ENCODE data around the gene USP22. TPM values are rescaled to one million over a fixed set of nuclear protein-coding genes. Genes with fewer than 3 reads are reported as not detected.

USP22 gene
- polyA plus RNA-seq, 3 donors = 20.4 to 69.9 (median 27.3) TPM

DNA sequence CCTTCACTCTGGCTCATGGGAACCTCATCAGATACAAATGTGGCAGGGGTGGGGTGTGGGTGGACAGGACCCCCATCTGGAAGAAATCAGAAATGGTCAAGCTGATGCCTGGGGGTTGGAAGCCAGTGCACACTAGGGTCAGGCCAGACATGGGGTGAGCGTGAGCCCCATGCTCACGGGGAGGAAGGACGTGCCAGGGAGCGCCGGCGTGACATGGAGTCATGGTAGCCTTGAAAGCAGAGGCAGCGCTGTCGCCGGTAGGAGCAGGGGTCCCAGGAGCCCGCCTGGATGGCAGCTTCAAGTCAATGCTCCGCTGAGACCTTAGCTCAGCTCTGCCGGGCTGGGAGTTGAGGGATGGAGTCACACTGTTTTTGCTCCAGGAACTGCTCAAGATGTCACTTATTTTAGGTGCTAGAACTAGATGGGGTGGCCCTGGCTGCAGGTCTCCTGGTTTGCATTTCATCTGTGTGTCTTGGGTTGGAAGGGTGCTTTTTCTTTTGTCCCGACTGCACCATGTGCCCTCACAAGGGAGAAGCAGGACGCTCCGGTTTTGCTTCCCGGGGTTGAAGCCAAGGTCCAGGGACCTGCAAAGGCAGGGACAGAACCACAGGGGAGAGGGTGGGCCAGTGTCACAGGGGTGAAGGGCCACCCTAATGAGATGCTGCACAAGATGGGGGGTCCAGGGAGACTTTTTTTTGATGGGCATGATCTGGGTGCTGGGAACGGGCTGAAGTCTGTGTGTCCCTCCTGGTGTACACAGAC lies 51.4 kb downstream of the USP22 start:
- Mint-ChIP-seq H3K27ac (peak overlapping the region in 1 of 7 donors; percentile 33), H3K36me3 (no peaks in the 10 kb centered on the region), H3K27me3 (ENCODE audit: low read depth in 3 of 3) (peaks cover 0 to 7% (median 0%) of the 10 kb centered on the region in 3 donors), H3K9me3 (no peaks in the 10 kb centered on the region), H3K4me3 (no peak overlapping the region), H3K4me1 (no peaks in the 10 kb centered on the region)
- no peaks in the 10 kb centered on the region for H4K20me1 ChIP-seq (ENCODE audit: insufficient read depth, low read length)
- TF ChIP-seq, protein P1, sequence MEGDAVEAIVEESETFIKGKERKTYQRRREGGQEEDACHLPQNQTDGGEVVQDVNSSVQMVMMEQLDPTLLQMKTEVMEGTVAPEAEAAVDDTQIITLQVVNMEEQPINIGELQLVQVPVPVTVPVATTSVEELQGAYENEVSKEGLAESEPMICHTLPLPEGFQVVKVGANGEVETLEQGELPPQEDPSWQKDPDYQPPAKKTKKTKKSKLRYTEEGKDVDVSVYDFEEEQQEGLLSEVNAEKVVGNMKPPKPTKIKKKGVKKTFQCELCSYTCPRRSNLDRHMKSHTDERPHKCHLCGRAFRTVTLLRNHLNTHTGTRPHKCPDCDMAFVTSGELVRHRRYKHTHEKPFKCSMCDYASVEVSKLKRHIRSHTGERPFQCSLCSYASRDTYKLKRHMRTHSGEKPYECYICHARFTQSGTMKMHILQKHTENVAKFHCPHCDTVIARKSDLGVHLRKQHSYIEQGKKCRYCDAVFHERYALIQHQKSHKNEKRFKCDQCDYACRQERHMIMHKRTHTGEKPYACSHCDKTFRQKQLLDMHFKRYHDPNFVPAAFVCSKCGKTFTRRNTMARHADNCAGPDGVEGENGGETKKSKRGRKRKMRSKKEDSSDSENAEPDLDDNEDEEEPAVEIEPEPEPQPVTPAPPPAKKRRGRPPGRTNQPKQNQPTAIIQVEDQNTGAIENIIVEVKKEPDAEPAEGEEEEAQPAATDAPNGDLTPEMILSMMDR (IDR thresholded peaks at IDR 0.05) = no peak
- no peaks in the 10 kb centered on the region for H3K27me3 ChIP-seq (ENCODE audit: control insufficient read depth in 2 of 2, insufficient read depth in 2 of 2, low read length in 2 of 2)
- H3K79me2 ChIP-seq (ENCODE audit: insufficient read depth, low read length) = no peaks in the 10 kb centered on the region
- H3K36me3 ChIP-seq (replicated peaks in 1 of 2; ENCODE audit: control insufficient read depth in 1 of 2, insufficient read depth in 2 of 2, low read length in 2 of 2) = no peaks in the 10 kb centered on the region
- no peak overlapping the region for H3K9ac ChIP-seq (ENCODE audit: insufficient read depth, low read length, poor library complexity, severe bottlenecking)
- intact Hi-C loops (cut with micrococcal nuclease) = no loop called here
- H3K27ac ChIP-seq (ENCODE audit: low read depth in 1 of 2, low read length in 2 of 2) = no peak overlapping the region
- H3K4me3 ChIP-seq (replicated peaks in 1 of 3; ENCODE audit: low read depth in 2 of 3, low read length in 3 of 3) = no peak overlapping the region
- H3K9me3 ChIP-seq (replicated peaks in 1 of 2; ENCODE audit: control insufficient read depth in 1 of 2, insufficient read depth in 1 of 2, low read length in 2 of 2) = no peaks in the 10 kb centered on the region
- no peak for DNase-seq
- H3K4me2 ChIP-seq (replicated peaks; ENCODE audit: extremely low read depth, low read length, poor library complexity, severe bottlenecking) = no peak overlapping the region
- H3K4me1 ChIP-seq (ENCODE audit: control insufficient read depth in 1 of 2, insufficient read depth in 2 of 2, low read length in 2 of 2) = no peaks in the 10 kb centered on the region
- 87% methylated on average over 17 of the region's 17 CpGs for WGBS (ENCODE audit: insufficient coverage)
- H2AFZ ChIP-seq (ENCODE audit: insufficient read depth, low read depth, low read length, poor library complexity, severe bottlenecking) = no peak overlapping the region

DNA sequence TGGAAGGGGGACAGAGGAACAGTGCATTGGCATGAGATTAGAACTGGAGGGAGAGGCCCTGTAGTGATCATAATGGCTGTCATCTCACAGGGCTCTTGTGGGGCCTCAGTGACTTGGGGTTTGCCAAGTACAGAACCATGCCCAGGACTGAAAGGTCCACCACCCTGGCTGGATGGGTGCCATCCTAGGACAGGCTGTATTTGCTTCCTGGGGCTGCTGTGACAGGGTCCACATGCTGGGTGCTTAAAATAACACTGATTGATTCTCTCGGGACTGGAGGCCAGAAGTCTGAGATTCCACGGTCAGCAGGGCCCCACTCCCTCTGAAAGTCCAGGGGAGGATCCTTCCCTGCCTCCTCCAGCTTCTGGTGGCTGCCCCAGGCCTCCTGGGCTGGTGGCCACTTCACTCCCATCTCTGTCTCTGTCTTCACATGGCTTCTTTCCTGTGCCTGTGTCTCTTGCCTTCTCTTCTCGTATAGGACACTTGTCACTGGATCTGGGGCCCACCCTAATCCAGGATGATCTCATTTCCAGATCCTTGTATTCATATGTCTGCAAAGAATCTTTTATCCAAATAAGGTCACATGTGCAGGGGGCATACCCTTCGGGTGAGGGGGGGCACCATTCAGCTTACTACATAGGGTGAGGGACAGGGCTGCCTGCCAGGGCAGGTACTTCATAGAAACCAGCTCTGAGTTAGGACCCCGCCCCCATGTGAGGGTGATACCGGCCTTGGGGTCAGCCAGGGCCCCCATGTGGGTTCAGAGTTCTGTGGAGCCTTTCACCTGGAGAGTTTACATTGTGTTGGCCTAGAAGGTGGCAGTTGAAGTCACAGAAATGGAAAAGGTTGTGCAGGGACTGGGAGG lies 52.6 kb downstream of the USP22 start:
- H3K4me3 Mint-ChIP-seq = no peak overlapping the region
- Histone ChIP-seq H3K27me3 (ENCODE audit: control insufficient read depth in 2 of 2, insufficient read depth in 2 of 2, low read length in 2 of 2) (no peaks in the 10 kb centered on the region), H3K9ac (ENCODE audit: insufficient read depth, low read length, poor library complexity, severe bottlenecking) (no peak overlapping the region), H3K9me3 (replicated peaks in 1 of 2; ENCODE audit: control insufficient read depth in 1 of 2, insufficient read depth in 1 of 2, low read length in 2 of 2) (no peaks in the 10 kb centered on the region), H4K20me1 (ENCODE audit: insufficient read depth, low read length) (no peaks in the 10 kb centered on the region), H3K27ac (ENCODE audit: low read depth in 1 of 2, low read length in 2 of 2) (no peak overlapping the region), H3K79me2 (ENCODE audit: insufficient read depth, low read length) (no peaks in the 10 kb centered on the region), H3K4me1 (ENCODE audit: control insufficient read depth in 1 of 2, insufficient read depth in 2 of 2, low read length in 2 of 2) (no peaks in the 10 kb centered on the region), H3K4me2 (replicated peaks; ENCODE audit: extremely low read depth, low read length, poor library complexity, severe bottlenecking) (no peak overlapping the region), H2AFZ (ENCODE audit: insufficient read depth, low read depth, low read length, poor library complexity, severe bottlenecking) (no peak overlapping the region), H3K4me3 (replicated peaks in 1 of 3; ENCODE audit: low read depth in 2 of 3, low read length in 3 of 3) (no peak overlapping the region), H3K36me3 (replicated peaks in 1 of 2; ENCODE audit: control insufficient read depth in 1 of 2, insufficient read depth in 2 of 2, low read length in 2 of 2) (no peaks in the 10 kb centered on the region)
- no peak for DNase-seq
- intact Hi-C loops (cut with micrococcal nuclease) = no loop called here
- no peaks in the 10 kb centered on the region for H3K9me3 Mint-ChIP-seq
- no peaks in the 10 kb centered on the region for H3K4me1 Mint-ChIP-seq
- no peak overlapping the region for H3K27ac Mint-ChIP-seq
- TF ChIP-seq, protein P1 (IDR thresholded peaks at IDR 0.05) = no peak
- peaks cover 0 to 7% (median 0%) of the 10 kb centered on the region in 3 donors for H3K27me3 Mint-ChIP-seq (ENCODE audit: low read depth in 3 of 3)
- WGBS (ENCODE audit: insufficient coverage) = 73% methylated on average over 6 of the region's 6 CpGs
- H3K36me3 Mint-ChIP-seq = no peaks in the 10 kb centered on the region

All from CD14-positive monocyte (primary cell).